HG02943 (cell line): ENCODE data around the gene CDH18.

Experiments
- ATAC-seq: cut with Tn5 transposase; IDR thresholded peaks from one replicate; pipeline ENCODE4 v1.9.1; 2021; ENCODE audit warnings: mild to moderate bottlenecking, low read depth, moderate library complexity; ENCODE audit not compliant: unreplicated experiment

Gene CDH18

DNA sequence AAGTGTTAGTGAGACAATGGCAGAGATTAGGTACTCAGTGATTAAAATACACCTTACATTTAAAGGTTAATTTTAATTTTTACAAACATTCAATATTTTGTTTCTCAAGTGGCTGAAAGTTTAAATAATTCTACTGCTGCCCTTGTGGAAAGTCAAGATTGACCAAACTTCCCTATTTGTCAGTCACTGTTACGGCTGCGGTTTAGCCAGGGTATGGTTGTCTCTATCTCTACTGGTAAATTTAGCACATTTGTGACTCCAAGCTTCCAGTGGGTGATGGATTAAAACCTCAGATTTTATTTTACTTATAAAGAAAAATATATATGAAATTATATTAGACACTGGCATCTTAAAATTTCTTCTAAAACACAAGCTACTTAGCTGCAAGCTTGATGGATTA, 368.4 kb downstream of the CDH18 start:
- ATAC-seq = no peak

DNA sequence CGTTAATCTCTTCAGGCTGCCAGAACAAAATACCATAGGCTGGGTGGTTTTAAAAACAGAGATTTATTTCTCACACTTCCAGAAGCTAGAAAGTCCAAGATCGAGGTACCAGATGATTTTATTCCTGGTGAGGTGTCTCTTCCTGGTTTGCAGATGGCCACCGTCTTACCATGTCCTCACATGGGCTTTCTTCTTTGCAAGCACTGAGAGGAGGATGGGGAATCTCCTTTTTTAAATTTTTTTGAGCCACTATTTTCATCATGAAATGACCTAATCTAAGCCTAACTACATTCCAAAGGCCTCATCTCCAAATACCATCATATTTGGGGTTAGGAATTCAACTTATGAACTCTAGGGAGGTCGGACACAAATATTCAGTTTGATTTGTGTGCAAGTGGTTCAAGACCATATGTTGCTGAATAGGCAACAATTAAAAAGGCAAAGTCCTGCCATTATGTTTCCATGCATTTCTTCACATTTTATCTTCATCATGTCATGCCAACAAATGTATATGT, 371.2 kb downstream of the CDH18 start:
- no peak for ATAC-seq

DNA sequence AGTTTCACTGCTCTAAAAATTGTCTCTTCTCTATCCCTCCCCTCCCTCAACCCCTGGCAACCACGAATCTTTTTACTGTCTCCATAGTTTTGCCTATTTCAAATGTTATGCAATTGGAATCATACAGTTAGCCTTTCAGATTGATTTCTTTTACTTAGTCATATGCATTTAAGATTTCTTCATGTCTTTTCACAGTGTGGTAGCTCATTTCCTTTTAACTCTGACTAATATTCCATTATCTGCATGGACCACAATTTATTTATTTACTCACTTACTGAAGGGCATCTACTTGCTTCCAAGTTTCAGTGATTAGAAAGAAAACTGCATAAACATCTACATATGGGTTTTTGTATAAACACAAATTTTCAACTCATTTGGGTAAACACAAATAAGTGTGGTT, 372.3 kb downstream of the CDH18 start:
- no peak for ATAC-seq

DNA sequence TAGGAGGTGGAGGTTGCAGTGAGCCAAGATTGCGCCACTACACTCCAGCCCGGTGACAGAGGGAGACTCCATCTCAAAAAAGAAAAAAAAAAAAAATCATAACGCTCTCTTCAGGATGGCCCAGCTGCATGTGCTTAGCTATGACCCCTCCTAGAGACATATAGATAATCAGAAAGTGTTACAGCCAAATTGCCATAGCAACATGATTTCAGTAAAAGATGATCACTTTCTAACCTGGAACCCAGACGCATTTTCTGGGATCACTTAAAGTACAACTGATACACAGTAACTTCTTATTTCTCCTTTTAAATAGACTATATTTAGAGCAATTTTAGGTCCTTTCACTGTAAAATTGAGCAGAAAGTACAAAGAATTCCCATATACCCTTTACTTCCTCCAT, 372.9 kb downstream of the CDH18 start:
- no peak for ATAC-seq

DNA sequence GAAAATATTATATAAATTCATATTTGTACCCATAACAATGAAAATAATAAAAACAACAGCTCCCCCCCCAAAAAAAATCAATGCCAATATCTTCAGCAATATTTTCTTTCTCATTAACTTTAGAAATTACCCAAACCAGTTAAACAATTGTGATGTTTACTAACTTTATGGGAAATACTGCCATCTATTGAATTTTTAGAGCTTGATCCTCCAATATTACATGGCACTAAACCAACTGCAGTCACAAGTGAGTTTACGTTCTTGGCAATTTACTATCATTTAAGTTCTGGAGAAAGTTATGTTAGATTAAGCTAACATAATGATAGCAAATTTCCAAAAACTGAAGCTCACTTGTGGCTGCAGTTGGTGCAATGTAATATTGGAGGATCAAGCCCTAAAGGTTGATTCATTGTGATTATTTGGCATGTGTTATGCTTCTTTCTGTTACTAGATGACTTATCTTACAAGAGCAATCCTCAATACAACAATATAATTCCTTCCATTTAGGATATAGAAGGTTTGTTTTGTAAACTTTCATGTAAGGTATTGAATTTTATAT, 379.5 kb downstream of the CDH18 start:
- ATAC-seq = no peak

DNA sequence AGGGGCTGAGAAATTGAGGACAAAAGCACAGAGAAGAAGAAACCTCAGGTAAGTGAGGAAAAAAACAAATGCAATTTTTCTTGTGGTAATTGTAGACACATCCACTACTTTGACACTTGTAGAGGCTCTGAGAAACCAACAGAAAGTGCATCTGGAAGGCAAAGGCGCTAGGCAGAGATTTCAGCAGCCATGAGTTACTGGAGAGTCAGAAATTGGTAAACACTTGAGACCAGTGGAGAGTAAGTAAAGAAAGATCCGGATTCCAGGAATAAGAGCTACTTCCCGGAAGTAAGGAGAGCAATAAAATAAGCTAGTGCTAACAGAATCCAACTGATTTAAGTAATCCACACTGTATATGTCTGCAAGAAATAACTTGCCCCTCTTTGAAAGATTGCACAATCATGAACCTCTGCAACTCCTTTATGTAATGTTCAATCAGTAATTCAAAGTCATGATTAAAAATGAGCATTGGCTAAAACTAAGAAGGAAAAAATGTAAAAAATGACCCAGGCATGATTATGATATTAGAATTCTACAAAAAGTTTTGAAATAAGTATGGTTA, 382.1 kb downstream of the CDH18 start:
- ATAC-seq = no peak

DNA sequence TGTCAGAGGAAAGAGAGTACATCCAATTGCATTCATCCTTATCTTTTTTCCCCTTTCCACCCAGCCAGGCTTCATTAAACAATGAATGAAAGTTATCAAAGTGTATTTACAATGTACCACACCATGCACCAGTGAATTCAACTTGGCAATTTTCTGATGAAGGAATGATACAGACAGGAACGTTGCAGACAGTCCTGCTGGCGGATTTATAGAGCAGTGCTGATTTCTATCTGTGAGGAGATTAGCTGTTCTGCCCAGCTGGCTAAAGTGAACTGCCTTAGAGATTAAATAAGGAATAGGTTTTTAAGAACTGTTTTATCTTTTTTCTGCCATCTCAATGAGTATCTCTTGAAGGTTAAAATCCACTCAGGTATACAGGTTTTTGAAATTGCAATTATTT, 403.9 kb downstream of the CDH18 start:
- no peak for ATAC-seq

DNA sequence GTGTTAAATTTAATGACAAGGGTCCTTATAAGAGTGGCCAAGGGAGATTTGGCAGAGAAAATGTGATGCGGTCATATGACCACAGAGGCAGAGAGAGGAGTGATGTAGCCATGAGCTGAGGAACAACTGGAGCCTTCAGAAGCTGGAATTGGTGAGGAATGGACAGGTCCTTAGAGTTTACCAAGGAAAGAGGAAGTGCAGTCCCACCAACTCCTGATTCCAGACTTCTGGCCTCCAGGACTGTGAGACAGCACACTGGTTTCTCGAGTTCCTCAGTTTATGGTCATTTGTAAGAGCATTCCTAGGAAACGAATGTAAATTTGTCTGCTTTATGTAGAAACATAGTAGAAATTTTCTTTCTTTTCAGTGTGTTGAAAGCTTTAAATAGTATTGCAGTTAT, 410.1 kb downstream of the CDH18 start:
- ATAC-seq = no peak

DNA sequence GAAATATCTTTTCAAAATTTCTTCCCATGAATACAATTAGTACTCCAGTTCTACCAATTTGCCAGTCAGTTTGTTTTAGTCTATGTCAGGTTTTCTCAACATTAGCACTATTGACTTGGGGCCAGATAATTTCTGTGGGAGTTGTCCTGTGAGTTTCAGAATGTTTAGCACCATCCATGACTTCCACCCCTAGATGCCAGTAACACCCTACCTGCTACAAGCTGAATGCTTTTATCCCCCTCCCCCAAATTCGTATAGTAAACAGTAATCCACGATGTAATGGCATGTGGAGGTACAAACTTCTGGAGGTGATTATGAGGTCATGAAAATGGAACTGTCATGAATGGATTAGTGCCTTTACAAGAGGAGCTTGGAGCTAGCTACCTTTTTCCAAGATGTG, 420.0 kb downstream of the CDH18 start:
- ATAC-seq = no peak

DNA sequence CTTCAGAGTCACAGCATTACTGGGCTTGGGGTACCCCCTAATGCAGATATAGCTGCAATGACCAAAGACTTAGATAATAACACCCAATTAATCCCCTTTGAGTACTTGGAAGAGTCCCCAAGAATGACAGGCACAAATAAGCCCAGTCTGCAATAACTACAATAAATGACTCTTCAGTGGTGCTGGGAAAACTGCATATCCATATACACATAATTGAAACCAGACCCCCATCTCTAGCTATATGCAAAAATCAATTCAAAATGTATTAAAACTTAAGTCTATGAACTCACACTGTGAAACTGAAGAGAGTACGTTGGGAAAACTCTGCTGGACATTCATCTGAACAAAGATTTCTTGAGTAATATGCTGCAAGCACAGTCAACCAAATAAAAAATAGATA, 422.5 kb downstream of the CDH18 start:
- ATAC-seq = no peak

DNA sequence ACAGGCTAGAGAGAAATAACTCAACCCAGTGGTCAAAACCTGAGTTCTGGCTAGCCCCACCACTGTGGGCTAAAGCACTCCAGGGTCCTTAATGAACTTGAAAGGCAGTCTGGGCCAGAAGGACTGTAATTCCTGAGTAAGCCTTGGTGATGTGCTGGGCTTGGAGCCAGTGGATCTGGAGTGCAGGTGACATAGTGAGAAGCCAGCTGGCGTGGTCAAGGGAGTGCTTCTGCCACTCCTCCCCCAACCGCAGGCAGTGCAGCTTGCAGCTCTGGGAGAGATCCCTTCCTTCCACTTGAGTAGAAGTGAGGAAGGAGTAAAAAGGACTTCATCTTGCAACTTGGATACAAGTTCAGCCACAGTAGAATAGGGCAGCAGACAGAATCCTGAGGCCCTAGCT, 424.0 kb downstream of the CDH18 start:
- ATAC-seq = no peak

DNA sequence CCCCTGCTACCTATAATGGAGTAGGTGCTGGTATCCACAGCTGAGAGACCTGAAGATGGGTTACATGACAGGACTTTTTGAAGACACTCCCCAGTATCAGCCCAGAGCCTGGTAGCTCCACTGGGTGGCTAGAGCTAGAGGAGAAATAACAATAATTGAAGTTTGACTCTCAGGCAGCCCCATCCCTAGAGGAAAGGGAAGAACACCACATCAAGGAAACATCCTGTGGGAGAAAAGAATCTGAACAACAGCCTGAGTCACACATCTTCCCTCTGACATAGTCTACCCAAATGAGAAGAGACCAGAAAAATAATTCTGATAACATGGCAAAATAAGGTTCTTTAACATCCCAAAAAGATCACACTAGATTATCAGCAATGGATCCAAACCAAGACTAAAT, 432.1 kb downstream of the CDH18 start:
- ATAC-seq = no peak

DNA sequence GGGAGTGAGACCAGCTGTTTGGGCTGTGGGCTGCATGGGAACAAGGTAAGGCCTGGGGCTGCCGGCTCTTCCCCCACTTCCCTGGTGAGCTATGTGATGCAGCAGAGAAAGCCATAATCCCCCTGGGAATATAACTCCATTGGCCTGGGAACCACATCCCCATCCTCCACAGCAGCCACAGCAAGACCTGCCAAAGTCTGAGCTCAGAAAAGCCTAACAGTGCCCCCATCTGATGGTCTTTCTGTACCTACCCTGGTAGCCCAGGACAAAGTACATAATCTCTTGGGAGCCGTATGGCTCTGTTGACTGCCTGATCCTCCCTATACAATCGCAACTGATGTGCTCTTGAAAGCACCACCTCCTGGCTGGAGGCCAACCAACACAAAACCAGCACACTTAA, 432.6 kb downstream of the CDH18 start:
- no peak for ATAC-seq

DNA sequence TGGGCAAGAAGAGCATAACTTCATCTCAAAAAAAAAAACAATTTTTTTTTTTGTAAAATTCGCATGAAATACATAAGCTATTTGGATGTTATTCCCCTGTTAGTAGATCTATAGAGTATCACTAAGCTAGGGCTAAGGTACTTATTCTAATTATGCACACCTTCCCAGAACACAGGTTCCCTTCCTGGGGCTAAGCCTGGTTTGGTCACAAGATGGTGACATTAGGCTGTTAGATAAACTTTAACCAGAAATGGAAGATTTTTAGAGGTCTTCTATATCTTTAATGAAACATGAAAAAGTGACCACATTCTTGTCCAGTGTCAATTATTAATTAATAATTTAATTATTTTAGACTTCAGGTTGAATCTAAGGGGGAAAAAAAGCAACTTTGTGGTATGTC, 433.5 kb downstream of the CDH18 start:
- no peak for ATAC-seq

DNA sequence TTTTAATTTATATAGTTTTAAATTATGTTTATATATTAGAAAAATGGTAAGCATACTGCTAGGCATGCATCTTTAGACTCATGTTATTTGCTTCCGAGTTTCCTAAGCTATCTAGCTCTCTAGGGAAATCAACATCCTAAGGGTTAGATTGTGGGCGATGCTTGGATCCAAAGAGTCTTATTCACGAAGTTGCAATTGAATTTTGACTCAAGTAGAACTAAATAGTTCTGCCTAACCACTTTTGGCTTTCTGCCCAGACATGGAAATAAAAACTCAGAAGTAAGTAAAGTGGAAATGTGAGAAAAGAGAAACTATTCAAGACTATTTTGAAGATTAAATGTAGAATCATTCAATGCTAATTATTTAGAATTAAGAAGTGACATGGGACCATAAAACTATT, 440.4 kb downstream of the CDH18 start:
- ATAC-seq = no peak

DNA sequence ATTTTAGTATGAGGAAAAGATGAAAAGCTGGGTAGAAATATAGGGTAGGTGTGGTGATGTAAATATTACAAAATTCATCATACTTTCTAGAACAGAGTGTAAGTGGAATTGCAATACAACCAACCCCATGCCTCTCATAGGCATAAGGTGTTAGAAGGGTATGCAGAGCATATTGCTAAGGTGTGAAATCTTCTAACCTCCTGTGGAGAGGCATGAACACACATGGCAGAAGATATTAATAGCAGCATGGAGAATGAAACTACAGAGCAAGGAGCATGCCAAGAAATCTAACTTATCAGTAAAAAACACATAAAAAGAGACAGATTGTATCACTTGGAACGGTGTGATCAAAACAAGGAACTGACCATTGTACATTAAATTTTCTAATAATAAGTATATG, 441.5 kb downstream of the CDH18 start:
- no peak for ATAC-seq

DNA sequence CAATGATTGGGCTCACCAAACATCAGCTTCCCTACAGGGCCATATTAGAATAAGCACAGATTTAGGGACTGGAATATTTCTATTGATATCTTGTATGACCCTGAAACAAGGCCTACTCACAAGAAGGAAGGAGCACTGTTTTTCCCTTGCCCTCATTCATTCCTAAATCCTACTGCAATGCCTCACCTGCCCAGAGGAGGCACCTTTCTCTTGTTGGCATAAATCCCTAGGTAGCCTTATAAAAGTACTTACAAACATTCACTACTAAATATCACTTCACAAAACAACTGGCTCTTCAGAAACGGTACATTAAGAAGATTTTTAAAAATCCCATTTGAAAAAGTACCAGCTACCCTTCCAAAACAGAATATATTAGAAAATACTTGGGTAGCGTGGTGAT, 449.4 kb downstream of the CDH18 start:
- no peak for ATAC-seq

DNA sequence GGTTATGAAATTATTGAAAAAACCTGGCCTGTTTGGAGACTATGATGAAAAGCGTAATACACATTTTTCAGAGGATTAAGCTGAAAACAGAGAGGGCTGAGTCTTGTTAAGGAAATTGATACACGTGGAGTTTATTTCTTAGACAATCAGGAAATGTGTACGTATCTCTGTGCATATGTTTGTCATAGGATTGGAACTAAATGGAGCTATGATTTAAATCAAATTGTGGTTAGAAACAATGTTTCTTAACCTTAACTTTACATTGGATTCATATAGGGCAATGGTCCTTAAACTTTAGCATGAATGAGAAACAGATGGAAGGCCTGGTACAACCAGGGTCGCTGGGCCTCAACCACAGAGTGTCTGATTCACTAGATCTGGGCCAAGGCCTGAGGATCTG, 451.6 kb downstream of the CDH18 start:
- ATAC-seq = no peak

DNA sequence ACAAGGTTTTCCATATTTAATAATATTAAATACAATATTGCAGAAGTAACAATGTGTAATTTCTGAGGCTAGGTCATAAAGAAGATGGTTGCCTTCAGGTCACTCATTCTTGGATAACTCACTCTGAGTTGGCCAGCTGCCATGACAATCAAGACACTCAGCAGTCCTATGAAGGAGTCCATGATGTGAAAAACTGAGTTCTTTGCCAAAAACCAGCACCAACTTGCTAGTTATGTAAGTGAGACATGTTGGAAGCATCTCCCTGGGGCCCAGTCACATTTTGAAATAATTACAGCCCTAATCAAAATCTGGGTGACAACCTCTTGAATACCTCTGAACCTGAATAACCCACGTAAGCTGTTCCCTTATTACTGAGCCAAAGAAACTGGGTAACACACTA, 453.2 kb downstream of the CDH18 start:
- ATAC-seq = no peak

DNA sequence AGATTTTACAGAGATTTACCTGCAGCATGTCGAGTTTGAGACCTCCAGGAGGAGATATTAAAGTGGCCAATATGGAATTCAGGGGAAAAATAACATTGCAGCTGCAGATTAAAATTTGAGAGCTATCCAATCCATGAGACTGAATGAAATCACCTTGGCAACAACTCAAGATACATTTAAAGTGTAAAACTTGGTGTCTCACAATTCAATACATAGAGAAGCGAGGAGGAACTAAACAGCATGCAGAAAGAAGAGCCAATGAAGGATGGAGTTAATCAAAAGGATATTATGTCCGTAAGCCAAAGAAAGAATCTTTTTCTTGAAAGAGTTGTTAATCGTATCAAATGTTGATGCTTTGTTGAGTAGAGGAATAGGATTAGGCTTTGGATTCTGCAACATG, 455.1 kb downstream of the CDH18 start:
- no peak for ATAC-seq

DNA sequence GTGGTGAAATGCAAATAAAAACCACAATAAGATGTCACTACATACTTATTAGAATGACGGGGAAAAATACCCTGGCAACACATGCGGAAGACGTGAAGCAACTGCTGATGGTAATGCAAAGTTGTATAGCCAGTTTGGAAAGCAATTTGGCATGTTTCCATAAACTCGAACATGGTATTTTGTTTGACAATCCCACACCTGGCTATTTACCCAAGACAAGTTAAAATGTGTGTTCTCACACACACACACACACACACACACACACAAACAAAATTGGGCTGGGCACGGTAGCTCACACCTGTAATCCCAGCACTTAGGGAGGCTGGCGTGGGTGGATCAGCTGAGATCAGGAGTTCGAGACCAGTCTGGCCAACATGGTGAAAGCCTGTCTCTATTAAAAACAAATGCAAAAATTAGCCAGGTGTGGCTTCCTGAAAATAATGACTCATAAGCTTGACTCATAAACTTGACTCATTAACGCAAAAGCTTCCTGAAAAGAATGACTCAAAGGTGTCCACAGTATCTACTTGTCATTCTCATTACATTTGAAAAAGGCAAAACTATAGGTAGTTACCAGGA, 456.5 kb downstream of the CDH18 start:
- ATAC-seq = no peak

DNA sequence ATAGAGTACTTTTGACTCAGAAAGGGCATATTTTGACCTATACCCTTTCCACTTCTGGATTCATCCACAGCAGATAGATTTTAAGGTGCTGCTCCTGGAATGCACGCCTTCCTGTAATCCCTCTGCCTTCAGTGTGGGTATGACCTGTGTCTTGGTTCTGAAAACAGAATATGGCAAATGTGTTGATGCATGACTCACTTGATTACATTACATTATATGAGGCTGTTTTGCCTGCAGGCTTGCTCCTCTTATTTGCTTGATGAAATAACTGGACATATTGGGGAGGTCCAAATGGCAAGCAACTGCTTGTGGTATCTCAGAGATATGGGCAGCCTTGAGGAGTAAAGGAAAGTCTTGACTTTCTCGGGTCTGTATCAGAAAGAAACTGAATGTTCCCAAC, 468.6 kb downstream of the CDH18 start:
- ATAC-seq = no peak

DNA sequence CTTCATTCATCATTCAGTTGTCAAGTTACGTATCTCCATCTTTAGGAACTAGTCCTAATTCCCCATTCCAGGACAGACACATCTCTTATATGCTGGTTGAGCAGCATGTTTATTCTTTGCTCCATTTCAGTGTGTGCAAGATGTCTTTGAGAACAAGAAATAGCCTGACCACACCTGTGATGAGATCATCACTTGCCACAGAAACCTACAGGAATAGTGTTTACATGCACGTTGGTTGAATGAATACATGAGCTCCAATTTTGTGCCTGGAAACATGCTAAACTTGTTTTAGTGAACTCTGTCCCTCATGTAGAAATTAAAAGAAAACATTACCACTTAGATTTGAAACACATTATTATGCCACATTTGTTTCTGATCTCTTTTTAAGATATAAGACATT, 489.1 kb downstream of the CDH18 start:
- ATAC-seq = no peak
